ENCODE results near the gene TFF1.

The TFF1 gene

GRCh38 chr21:42314616-42315295 is 51.6 kb downstream of the TFF1 start:
- no peak for DNase-seq

- no peak for DNase-seq
Observed at GRCh38 chr21:42313501-42313969, 52.8 kb downstream of the TFF1 start.

- no peak for DNase-seq
Observed at GRCh38 chr21:42312626-42313104, 53.7 kb downstream of the TFF1 start.

Measured in NCI-H446 treated with DMSO at 0.1 percent for 48 hours (cell line).